GM12891 (cell line): ENCODE measurements around the gene UQCRC1.

Experiments
- PAX5 ChIP-seq: IDR thresholded peaks from 2 replicates; pipeline ENCODE4 v1.6.1; 2011; ENCODE audit warnings: low read length, moderate library complexity, mild to moderate bottlenecking; ENCODE audit not compliant: insufficient read depth, severe bottlenecking
- POLR2A ChIP-seq: IDR thresholded peaks from 2 replicates; pipeline ENCODE4 v1.6.1; 2011; ENCODE audit warnings: low read depth, low read length, control low read depth
- POLR2AphosphoS5 ChIP-seq: IDR thresholded peaks from 2 replicates; pipeline ENCODE4 v1.6.1; 2011; ENCODE audit warnings: low read depth, low read length, control low read depth
- POU2F2 ChIP-seq: IDR thresholded peaks from 2 replicates; pipeline ENCODE4 v1.6.1; 2011; ENCODE audit warnings: low read depth, mild to moderate bottlenecking, control low read depth, low read length, moderate library complexity
- TAF1 ChIP-seq: IDR thresholded peaks from 2 replicates; pipeline ENCODE4 v1.6.1; 2011; ENCODE audit warnings: low read depth, low read length, control low read depth

DNA sequence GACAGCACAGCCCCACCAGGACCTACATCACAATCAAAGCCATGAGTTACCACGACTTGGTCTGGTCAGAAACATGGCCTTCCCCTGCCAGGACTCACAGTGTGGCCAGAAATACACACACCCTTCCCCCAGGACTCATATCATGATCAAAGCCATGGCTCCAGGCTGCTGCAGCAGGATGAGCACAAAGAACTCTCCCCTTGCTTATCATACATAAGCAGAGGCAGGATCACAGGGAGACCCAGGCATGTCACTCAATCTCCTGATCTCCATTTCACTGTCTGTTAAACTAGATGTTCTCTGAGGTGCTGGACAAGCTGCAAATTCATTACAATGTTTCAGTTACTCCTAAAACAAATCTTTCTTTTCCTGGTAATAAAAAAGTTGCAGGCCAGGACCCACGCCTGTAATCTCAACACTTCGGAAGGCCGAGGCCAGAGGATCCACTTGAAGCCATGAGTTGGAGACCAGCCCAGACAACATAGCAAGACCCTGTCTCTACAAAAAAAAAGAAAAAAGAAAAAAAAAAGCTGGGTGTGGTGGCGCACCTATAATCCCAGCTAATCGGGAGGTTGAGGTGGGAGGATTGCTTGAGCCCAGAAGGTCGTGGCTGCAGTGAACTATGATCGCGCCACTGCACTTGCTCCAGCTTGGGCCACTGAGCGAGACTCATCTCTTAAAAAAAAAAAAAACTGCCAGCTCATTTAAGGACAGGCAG is 54.1 kb downstream of the UQCRC1 start:
- no peak for TF ChIP-seq POU2F2
- no peak for TF ChIP-seq POLR2A
- no peak for TF ChIP-seq POLR2AphosphoS5
- TF ChIP-seq TAF1, result no peak
- no peak for TF ChIP-seq PAX5
